GM21360 (cell line): ENCODE results near the gene GABRB1.

ENCODE experiments used
- ATAC-seq: cut with Tn5 transposase; IDR thresholded peaks from one replicate; pipeline ENCODE4 v1.9.1; 2021; ENCODE audit warnings: mild to moderate bottlenecking, moderate library complexity; ENCODE audit not compliant: unreplicated experiment

GABRB1 gene

GRCh38 chr4:47031011-47031678 is at the start of gene GABRB1:
TSS of gene GABRB1 (plus strand) at chr4:47031567.
- no peak for ATAC-seq

- no peak for ATAC-seq
Measured at GRCh38 chr4:46984781-46985180, 46.6 kb upstream of the GABRB1 start.

DNA sequence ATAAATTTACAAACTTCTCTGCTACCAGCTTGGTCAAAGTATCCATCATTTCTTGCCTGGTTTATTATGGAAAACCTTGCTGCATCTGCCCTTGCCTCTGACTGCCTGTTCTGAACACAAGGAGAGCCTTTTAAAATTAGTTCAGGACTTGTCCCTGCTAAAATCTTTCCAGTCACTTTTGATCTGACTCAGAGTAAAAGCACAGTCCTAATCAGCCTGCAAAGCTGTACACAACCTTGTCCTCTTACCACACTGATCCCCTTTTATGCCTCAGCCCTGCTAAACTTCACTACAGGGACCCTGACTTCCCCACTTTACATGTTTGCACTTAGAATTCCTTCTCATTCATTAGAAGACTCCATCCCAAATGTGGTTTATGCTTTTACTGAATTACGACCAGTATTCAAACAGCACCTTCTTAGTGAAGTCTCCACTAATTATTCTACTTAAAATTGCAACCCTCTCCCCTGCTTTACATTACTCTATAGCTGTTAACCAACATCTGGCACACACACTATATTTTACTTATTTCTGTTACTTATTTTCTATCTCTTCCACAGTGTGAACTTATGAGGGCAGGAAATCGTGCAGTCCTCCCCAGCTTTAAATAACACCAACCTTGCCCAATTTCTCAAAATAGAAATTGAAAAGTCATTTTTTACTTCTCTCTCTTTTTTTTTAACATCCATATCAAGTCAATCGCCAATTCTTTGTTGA is 44.3 kb upstream of the GABRB1 start:
- ATAC-seq, result no peak

- ATAC-seq, result no peak
Measured at GRCh38 chr4:46992338-46992737, 39.0 kb upstream of the GABRB1 start.

- ATAC-seq, result no peak
Measured at GRCh38 chr4:46993075-46994006, 38.0 kb upstream of the GABRB1 start, which contains the start of gene GABRA4. TSS of gene GABRA4 (minus strand) at chr4:46993581. CDS start at chr4:46993424, 157 bp downstream.

- ATAC-seq, result no peak
Measured at GRCh38 chr4:46994007-46994405, 37.4 kb upstream of the GABRB1 start.

GRCh38 chr4:46999566-46999965 is 31.8 kb upstream of the GABRB1 start:
- no peak for ATAC-seq

GRCh38 chr4:47000406-47000805 is 31.0 kb upstream of the GABRB1 start:
- no peak for ATAC-seq

GRCh38 chr4:47002580-47002979 is 28.8 kb upstream of the GABRB1 start:
- ATAC-seq, result no peak

- ATAC-seq, result peak; percentile 10
Measured at GRCh38 chr4:47010347-47010911, 20.9 kb upstream of the GABRB1 start.

DNA sequence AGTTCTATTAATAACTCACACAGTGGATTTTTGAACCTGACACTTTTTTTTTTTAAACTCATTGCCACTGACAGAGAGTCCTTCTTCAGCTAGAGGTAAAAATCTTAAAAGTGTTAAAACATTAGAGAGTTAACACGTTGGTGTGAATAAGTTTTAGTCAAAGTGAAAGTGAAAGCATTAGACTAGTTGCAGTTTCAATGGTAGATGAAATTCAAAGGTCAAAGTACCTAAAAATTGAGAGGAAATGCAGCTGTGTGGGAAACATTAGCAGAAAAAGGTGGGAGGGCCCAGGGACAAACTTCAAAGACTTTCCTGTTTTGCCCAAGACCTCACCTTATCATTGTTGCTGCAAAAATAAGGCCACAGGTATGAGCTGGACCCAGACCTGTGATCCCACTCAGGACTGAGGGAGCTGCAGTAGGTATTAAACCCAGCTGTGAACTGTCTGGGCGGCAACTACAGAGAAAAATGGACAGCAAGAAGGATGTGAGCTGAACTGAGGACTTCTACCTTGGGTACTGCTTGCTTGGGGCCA is 20.4 kb upstream of the GABRB1 start:
- peak; percentile 74 for ATAC-seq

GRCh38 chr4:47012676-47013075 is 18.7 kb upstream of the GABRB1 start:
- ATAC-seq, result no peak

- ATAC-seq, result no peak
Measured at GRCh38 chr4:47013373-47013772, 18.0 kb upstream of the GABRB1 start.

- ATAC-seq, result no peak
Measured at GRCh38 chr4:47017081-47017480, 14.3 kb upstream of the GABRB1 start.

DNA sequence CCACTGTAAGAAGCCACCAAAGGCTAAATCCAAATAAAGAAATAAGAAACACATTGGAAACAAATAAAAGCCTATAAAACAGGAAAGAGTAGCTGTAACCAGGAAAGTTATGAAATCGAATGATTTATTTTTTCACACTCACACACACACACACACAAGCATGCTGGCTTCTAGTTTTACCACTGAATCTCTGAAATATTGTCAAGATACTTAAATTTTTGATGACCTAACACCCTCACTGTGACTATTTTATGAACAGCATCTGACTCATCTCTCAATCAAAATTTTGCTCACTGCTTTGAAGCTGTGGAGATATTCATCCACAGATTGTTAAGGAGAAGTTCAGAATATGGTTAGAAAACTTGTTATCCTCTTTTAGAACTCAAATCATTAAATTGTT is 13.9 kb upstream of the GABRB1 start:
- ATAC-seq, result no peak

DNA sequence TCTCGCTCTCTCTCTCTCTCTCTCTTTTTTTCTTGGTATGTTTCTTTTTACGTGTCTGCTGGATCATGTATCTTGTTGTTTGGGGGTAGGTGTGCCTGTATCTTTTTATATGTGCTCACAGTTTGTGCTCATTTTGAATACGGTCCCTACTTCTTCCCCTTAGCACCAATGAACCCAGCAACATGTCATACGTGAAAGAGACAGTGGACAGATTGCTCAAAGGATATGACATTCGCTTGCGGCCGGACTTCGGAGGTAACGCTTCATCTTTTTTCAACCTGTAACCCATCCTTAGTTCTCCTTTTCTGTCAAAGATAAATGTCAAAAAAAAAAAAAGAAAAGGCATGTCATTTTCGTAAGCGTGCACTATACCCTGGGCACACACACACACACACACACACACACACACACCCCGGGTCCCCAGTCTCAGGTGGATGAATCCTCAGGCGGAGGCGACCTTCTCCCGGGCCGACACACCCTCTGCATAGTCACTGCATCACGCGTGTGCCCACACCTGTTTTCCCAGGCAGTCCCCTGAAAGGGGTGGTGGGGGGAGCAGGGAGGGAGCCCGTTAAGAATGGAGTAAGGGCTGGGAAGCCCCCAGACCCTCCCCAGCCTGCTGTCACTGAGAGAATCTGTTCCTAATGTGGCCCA is 511 bp downstream of the GABRB1 start:
- ATAC-seq, result no peak

DNA sequence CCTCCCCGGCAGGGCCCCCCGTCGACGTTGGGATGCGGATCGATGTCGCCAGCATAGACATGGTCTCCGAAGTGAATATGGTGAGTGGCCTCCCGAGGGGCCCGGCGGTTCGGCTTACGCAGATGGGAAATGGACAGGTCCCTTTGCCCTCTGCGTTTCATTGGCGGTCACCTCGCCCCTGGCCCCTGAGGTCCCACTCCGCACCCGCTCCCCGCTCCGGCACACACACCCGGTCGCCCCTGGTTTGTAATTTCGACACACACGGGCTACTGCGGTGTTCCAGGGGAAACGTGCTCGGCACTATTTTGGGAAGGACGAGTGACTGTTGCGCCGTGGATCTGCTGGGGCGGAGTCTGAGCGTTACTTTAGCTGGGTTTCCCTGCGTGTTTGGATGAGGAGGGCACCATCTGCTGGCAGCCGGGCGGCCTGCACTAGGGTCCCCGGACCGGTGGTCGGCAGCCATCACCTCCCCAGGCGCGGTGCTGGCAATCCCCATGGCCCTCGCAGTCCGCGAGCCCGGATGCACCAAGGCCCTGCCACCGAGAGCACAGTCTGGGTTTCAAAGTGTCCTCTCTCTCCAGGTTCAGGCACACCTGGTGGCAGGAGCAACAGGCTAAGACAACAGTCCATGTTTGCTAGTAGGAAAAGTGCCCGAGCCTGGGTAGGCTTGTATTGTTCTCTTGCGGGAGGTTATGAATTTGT is 1.2 kb downstream of the GABRB1 start:
- peak; percentile 78 for ATAC-seq

DNA sequence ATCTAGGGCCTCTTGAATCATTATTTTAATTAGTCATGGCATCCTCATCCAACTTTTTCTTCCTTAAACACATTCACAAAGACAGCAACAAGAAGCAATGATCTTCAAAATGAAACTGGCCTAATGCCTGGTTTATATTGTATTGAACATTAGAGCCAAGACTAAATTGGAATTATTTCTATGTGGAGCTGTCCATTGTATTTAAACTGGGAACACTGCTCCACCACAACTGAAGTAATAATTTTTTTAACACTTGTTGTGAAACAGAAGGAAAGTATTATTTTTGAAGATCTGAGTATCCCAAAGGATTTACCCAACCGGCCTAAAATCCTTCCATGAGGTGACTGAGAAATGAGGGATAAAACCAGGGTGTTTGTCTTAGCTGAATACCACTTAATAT is 6.9 kb downstream of the GABRB1 start:
- ATAC-seq, result no peak

DNA sequence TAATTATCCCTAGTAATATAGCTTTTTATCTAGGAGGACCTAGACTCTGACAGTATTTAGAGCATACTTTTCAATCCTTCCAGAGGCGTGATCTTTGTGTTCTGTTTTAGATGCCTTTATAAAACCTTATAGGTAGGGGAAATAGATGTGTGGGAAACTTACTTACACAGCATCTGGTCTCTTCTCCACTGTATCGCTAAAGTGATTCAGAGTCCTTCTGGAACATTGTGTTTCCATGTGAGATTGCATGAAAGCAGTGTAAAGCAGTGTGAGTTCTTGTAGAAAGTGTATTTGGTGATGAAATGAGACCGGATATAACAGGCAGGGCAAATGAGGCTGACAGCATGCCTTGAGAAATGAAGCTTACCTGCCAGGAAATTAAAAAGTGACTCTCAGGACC is 9.5 kb downstream of the GABRB1 start:
- ATAC-seq, result no peak

GRCh38 chr4:47043821-47044220 is 12.5 kb downstream of the GABRB1 start:
- ATAC-seq, result no peak
